NCI-H69 (cell line): ENCODE data around the gene TSPAN33.

ENCODE experiments used
- DNase-seq: peaks from one replicate; lab custom pipeline; 2025; lab: John Stamatoyannopoulos, UW

TSPAN33 gene

GRCh38 chr7:129136887-129137642 lies 7.4 kb upstream of the TSPAN33 start:
- no peak for DNase-seq

GRCh38 chr7:129143724-129144094 lies 798 bp upstream of the TSPAN33 start:
- no peak for DNase-seq

GRCh38 chr7:129144834-129145668 lies 544 bp downstream of the TSPAN33 start:
- DNase-seq, result no peak

- DNase-seq, result no peak
Observed at GRCh38 chr7:129146237-129146979, 1.9 kb downstream of the TSPAN33 start.

- no peak for DNase-seq
Observed at GRCh38 chr7:129147731-129148130, 3.2 kb downstream of the TSPAN33 start.

- no peak for DNase-seq
Observed at GRCh38 chr7:129149511-129149910, 5.0 kb downstream of the TSPAN33 start.

- DNase-seq, result peak; percentile 16
Observed at GRCh38 chr7:129150199-129150996, 5.9 kb downstream of the TSPAN33 start.

GRCh38 chr7:129157651-129158050 lies 13.1 kb downstream of the TSPAN33 start:
- no peak for DNase-seq

- DNase-seq, result no peak
Observed at GRCh38 chr7:129159539-129159938, 15.0 kb downstream of the TSPAN33 start.

GRCh38 chr7:129160161-129160905 lies 15.8 kb downstream of the TSPAN33 start:
- DNase-seq, result peak; percentile 76

GRCh38 chr7:129161524-129162225 lies 17.2 kb downstream of the TSPAN33 start:
- DNase-seq, result no peak

GRCh38 chr7:129162732-129163131 lies 18.2 kb downstream of the TSPAN33 start:
- no peak for DNase-seq

- peak; percentile 47 for DNase-seq
Observed at GRCh38 chr7:129163875-129164544, 19.5 kb downstream of the TSPAN33 start.

- no peak for DNase-seq
Observed at GRCh38 chr7:129166745-129167144, 22.2 kb downstream of the TSPAN33 start.

GRCh38 chr7:129167817-129168216 lies 23.3 kb downstream of the TSPAN33 start:
- peak; percentile 33 for DNase-seq

- peak; percentile 53 for DNase-seq
Observed at GRCh38 chr7:129168231-129169021, 23.9 kb downstream of the TSPAN33 start.

- peak; percentile 48 for DNase-seq
Observed at GRCh38 chr7:129169171-129169671, 24.7 kb downstream of the TSPAN33 start.

GRCh38 chr7:129169686-129170440 lies 25.4 kb downstream of the TSPAN33 start:
- DNase-seq, result no peak
